GM12874 (cell line): ENCODE results near the gene OPCML.

Source experiments
- TF ChIP-seq, protein P1 (sequence below): IDR thresholded peaks from 2 replicates; pipeline ENCODE4 v1.5.1; 2011; ENCODE audit warnings: low read depth, mild to moderate bottlenecking, control low read depth, low read length, moderate library complexity; ENCODE audit not compliant: insufficient read depth

OPCML gene

DNA sequence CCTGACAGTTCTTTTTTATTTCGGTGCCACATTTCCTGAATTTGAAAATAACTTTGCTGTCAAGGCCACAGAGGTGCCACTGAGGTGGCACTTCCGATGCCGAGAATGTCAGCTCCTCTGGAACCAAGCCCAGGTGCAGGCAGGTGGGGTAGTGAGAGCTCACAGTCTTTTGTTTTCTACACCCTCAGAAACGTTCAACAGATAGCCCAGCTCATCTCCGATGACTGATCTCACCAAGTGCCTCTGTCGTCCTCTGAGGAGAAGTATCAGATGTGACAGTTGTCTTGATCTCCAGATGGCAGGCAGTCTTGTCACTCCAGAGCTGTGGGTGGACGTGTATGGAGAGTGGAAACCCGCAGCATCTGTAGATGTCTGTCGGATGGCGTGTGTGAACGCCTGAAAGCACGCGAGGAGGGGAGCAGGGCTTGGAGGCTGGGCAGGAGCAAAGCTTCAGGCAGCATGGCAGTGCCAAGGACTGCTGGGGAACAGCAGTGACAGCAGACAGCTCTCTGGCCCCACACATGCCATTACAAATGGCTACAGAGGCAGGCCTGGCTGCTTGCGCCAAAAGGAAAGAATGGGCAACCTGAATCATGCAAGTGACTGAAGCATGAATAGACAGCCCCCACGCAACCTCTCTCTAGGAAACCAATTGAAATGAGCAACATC lies 877.0 kb downstream of the OPCML start:
- TF ChIP-seq, protein P1, sequence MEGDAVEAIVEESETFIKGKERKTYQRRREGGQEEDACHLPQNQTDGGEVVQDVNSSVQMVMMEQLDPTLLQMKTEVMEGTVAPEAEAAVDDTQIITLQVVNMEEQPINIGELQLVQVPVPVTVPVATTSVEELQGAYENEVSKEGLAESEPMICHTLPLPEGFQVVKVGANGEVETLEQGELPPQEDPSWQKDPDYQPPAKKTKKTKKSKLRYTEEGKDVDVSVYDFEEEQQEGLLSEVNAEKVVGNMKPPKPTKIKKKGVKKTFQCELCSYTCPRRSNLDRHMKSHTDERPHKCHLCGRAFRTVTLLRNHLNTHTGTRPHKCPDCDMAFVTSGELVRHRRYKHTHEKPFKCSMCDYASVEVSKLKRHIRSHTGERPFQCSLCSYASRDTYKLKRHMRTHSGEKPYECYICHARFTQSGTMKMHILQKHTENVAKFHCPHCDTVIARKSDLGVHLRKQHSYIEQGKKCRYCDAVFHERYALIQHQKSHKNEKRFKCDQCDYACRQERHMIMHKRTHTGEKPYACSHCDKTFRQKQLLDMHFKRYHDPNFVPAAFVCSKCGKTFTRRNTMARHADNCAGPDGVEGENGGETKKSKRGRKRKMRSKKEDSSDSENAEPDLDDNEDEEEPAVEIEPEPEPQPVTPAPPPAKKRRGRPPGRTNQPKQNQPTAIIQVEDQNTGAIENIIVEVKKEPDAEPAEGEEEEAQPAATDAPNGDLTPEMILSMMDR = no peak

DNA sequence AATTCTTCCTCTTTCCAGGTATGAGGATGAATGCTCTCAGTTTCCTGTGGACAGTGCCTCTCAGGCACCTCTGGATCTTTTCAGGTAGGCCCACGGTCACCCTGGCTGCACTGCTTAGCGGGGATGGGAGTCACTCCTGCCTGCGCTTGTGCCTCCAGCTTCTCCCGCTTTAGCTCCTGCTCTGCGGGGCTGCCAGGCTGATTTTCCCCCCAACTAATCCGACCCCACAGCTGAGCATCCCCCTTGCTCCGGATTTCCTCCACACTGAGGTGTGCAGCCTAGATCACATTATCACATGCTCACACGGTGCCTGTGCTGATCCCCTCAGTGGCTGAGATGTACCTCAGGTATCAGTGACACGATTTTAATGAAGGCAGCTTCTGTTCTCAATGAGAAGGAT lies 879.1 kb downstream of the OPCML start:
- TF ChIP-seq, protein P1 = no peak

DNA sequence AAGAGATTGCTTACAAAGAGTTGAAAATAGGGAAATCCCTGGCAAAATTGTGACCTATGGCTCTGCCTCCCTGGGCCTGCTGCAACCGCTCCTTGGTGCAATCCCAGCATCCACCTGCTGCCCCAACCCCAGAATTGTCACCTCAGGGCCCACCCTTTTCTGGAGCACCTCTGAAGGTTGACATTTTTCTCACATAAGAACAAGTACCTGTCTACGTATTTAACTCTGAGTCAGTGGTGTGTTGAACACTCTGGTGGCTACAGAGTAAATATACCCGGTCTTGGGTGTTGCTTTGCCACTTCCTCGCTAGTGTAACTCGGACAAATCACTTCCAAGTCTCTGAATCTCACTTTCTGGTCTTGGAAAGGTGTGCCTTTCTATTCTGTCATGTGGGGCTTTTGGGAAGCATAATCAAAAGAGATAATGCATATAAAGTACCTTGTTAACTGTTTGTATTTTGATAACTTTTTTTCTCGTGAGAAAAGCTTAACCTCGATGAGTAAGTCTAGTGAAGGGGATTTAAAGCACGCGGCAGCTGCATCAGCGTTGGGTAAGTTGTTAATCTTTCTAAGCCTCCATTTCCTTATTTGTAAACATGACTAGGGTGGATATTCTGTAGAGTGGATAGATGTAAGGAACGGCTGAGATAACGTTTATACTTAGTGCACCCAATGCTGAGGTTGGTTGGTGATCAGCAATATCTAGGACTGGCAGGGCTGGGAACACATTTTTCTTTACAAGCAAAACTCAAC lies 881.2 kb downstream of the OPCML start:
- TF ChIP-seq, protein P1 = no peak

DNA sequence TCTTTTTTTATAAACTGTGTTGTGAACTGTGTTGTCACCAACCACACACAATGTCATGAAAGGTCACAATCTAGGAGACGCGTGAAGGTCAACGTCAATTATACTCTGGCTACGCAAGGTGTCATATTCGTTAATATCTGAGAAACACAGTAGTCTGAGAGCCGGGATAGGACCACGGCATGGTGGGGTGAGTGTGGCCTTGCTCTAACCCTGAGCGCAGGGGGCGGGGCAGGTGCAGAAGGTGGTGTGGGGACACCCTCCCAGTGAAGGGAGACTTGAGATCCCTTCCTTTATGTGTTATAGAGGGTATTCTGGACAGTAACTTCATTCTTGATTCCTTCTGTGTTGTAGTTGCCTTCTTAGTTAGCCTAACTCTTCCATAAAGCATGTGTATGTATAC lies 883.0 kb downstream of the OPCML start:
- TF ChIP-seq, protein P1 = no peak

DNA sequence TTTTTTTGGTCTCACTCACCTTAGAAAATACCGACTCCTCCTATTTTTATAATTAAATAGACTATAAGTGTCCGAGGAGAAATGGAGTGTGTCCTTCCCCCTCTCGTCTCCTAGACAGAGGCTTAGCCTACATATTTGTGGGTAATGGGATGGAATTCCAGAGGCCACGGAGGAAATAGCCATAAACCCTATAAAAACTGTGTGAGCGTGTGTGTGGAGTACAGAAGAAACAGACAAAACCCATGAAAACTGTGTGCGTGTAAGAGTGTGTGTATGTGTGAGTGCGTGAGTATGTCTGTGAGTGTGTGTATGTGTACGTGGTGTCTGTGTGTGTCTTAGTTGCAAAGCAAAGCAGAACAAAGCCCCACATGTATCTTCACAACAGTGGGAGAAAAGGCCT lies 883.5 kb downstream of the OPCML start:
- TF ChIP-seq, protein P1 = no peak

DNA sequence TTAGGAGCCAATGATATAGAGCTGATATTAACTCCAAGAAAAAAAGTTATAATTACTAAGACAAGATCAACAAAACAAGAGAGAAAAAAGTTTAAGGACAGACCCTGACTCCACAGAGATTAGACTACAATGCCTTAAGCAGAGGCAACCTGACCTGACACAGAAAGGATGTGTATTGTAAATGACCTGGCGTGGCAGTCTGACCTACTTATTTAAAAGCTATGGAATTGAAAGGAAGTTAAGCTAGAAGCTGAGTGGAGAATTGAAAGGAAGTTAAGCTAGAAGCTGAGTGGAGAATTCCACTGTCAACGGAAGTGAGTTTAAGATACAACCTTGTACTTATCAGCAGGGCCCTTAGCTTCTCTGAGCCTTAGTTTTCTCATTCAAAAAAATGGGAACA lies 885.4 kb downstream of the OPCML start:
- TF ChIP-seq, protein P1 = no peak

DNA sequence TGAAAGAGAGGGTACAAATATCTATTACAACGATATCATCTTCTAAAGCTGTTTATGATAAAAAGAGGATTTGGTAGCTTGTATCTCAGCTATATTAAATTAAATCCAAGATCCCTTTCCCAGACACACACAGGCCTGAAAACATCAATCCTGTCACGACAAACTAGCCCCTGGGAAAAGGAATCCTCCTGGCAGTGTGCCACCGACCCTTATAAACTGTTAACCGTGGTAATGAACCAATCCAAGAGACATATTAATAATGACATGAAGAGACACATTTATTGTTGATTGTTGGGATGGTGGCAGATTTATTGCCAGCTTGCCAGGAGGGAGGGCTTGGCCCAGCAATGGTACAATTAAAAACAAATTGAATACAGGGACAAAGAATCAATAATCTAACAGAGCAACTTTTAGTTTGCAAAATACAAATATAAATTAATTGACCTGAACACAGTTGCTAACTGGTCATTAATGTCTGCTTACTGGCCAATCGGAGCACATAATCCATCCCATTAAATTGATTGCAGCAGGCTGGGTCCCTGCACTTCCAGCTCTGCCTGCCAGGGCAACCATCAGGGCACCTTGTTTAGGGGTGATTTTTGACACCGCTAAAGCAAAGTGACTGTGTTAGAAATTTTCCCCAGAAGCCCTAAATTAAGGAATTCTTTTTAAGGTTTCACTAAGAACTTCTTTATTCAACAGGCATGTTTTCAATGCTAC lies 887.6 kb downstream of the OPCML start:
- TF ChIP-seq, protein P1 = no peak
